ENCODE results near the gene PARD6G.

- TF ChIP-seq CTCF (conservative IDR thresholded peaks at IDR 0.05) (no peak), EZH2 (IDR thresholded peaks at IDR 0.05; ENCODE audit: low read depth) (no peak)
These were observed 138.3 kb downstream of the PARD6G start, which contains the start of gene ADNP2 for GRCh38 chr18:80108739-80109675.
